ENCODE measurements around the gene GUCA2A.

DNA sequence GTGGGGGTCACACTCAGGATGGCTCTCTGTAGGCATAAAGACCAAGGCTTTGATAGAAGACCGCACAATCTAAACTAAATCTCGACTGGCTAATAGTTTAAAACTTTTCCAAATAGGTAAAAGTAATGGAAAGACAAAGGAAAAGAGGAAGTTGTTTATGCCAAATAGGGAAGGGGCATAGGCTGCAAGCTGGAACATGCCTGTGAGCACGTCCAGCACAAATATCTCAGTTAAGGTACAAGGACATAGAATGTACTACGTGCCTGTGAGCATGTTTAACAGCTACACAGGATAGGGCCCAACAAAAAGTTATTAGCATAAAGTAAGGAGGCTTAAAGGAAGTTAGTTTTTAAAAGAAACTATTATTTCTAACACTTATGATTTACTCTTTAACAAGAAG lies 27.6 kb upstream of the GUCA2A start:
- TF ChIP-seq FOXM1 (IDR thresholded peaks at IDR 0.05; ENCODE audit: borderline replicate concordance), result no peak
- TF ChIP-seq HDGF (IDR thresholded peaks at IDR 0.05; ENCODE audit: borderline replicate concordance), result no peak
- TF ChIP-seq BHLHE40 (IDR thresholded peaks at IDR 0.05; ENCODE audit: borderline replicate concordance), result no peak
- TF ChIP-seq NFRKB (IDR thresholded peaks at IDR 0.05), result no peak
- TF ChIP-seq ARNT (IDR thresholded peaks at IDR 0.05), result no peak
- no peak for TF ChIP-seq FOXA1 (IDR thresholded peaks at IDR 0.05)
- TF ChIP-seq LEF1 (IDR thresholded peaks at IDR 0.05; ENCODE audit: borderline replicate concordance), result no peak
- TF ChIP-seq L3MBTL2 (conservative IDR thresholded peaks at IDR 0.05), result no peak
- no peak for TF ChIP-seq FOXK2 (IDR thresholded peaks at IDR 0.05)
- TF ChIP-seq SP1 (IDR thresholded peaks at IDR 0.05), result no peak
- TF ChIP-seq SUZ12 (IDR thresholded peaks at IDR 0.05), result no peak
